ENCODE results near the gene FOXF2.

- TF ChIP-seq CTCF (IDR thresholded peaks at IDR 0.05) = no peak
- no peak for TF ChIP-seq POLR2A (IDR thresholded peaks at IDR 0.05)
These were observed 25.4 kb upstream of the FOXF2 start for GRCh38 chr6:1363729-1364572.
